H9 (cell line): Measurements from ENCODE around the gene ARHGAP8. TPM values are rescaled to one million over a fixed set of nuclear protein-coding genes. Genes with fewer than 3 reads are reported as not detected.

Source experiments
- DNase-seq: peaks from one replicate; pipeline ENCODE4 v3.0.0-alpha.2; 2017
- H2AFZ ChIP-seq: one replicate; pipeline ENCODE4 v1.6.1; 2013; ENCODE audit warnings: mild to moderate bottlenecking, low read length, control low read depth, moderate library complexity
- H2AK5ac ChIP-seq: 2 replicates; pipeline ENCODE4 v1.6.1; 2013; ENCODE audit warnings: low read length, control low read depth, mixed read lengths; ENCODE audit not compliant: insufficient read length
- H2BK120ac ChIP-seq: one replicate; pipeline ENCODE4 v1.6.1; 2013; ENCODE audit warnings: low read depth, mild to moderate bottlenecking, low read length, control low read depth, inconsistent platforms; ENCODE audit not compliant: poor library complexity, severe bottlenecking
- H2BK12ac ChIP-seq: 2 replicates; pipeline ENCODE4 v1.6.1; 2013; ENCODE audit warnings: low read length, control low read depth, mixed read lengths, low read depth; ENCODE audit not compliant: insufficient read length
- H2BK15ac ChIP-seq: 2 replicates; pipeline ENCODE4 v1.6.1; 2013; ENCODE audit warnings: low read depth, low read length, control low read depth
- H2BK20ac ChIP-seq: one replicate; pipeline ENCODE4 v1.6.1; 2013; ENCODE audit warnings: low read depth, mild to moderate bottlenecking, low read length, control low read depth, inconsistent platforms; ENCODE audit not compliant: poor library complexity, severe bottlenecking
- H2BK5ac ChIP-seq: 2 replicates; pipeline ENCODE4 v1.6.1; 2013; ENCODE audit warnings: low read length, control low read depth, mixed read lengths; ENCODE audit not compliant: insufficient read length
- H3K14ac ChIP-seq: 2 replicates; pipeline ENCODE4 v1.6.1; 2013; ENCODE audit warnings: low read length, control low read depth; ENCODE audit not compliant: insufficient read depth
- H3K18ac ChIP-seq: 2 replicates; pipeline ENCODE4 v1.6.1; 2013; ENCODE audit warnings: low read depth, mild to moderate bottlenecking, mixed read lengths, low read length, control low read depth; ENCODE audit not compliant: insufficient read length
- H3K23ac ChIP-seq: 2 replicates; pipeline ENCODE4 v1.6.1; 2013; ENCODE audit warnings: low read length, control low read depth, mixed read lengths, low read depth; ENCODE audit not compliant: insufficient read length
- H3K23me2 ChIP-seq: 2 replicates; pipeline ENCODE4 v1.6.1; 2013; ENCODE audit warnings: low read depth, mild to moderate bottlenecking, mixed read lengths, low read length, control low read depth; ENCODE audit not compliant: insufficient read length, poor library complexity, severe bottlenecking
- H3K27ac ChIP-seq: 2 replicates; pipeline ENCODE4 v1.5.1; 2013; ENCODE audit warnings: low read length, control low read depth, mixed read lengths, low read depth; ENCODE audit not compliant: insufficient read length
- H3K27me3 ChIP-seq: 2 replicates; pipeline ENCODE4 v1.6.1; 2013; ENCODE audit warnings: low read length, control low read depth, inconsistent platforms; ENCODE audit not compliant: insufficient read depth
- H3K4ac ChIP-seq: 2 replicates; pipeline ENCODE4 v1.6.1; 2013; ENCODE audit warnings: low read depth, mild to moderate bottlenecking, control low read depth, inconsistent platforms, low read length, moderate library complexity
- H3K4me1 ChIP-seq: 2 replicates; pipeline ENCODE4 v1.6.1; 2013; ENCODE audit warnings: low read length, control low read depth, inconsistent platforms; ENCODE audit not compliant: insufficient read depth
- H3K4me2 ChIP-seq: 2 replicates; pipeline ENCODE4 v1.6.1; 2013; ENCODE audit warnings: low read length, control low read depth, mixed read lengths; ENCODE audit not compliant: insufficient read length, insufficient read depth
- H3K56ac ChIP-seq: 2 replicates; pipeline ENCODE4 v1.6.1; 2013; ENCODE audit warnings: low read depth, mild to moderate bottlenecking, mixed read lengths, low read length, control low read depth; ENCODE audit not compliant: insufficient read length
- H3K79me1 ChIP-seq: 2 replicates; pipeline ENCODE4 v1.6.1; 2013; ENCODE audit warnings: low read depth, mild to moderate bottlenecking, moderate library complexity, low read length, control low read depth, inconsistent platforms; ENCODE audit not compliant: insufficient read depth, poor library complexity, severe bottlenecking
- H3K79me2 ChIP-seq: 2 replicates; pipeline ENCODE4 v1.6.1; 2013; ENCODE audit warnings: low read length, control low read depth, inconsistent platforms; ENCODE audit not compliant: insufficient read depth
- H3K9ac ChIP-seq: 2 replicates; pipeline ENCODE4 v1.6.1; 2013; ENCODE audit warnings: low read length, control low read depth, mixed read lengths; ENCODE audit not compliant: insufficient read length; ENCODE audit errors: extremely low read depth
- H3K9me3 ChIP-seq: one replicate; pipeline ENCODE4 v1.6.1; 2013; ENCODE audit warnings: low read depth, low read length, inconsistent platforms; ENCODE audit not compliant: control insufficient read depth
- H3T11ph ChIP-seq: one replicate; pipeline ENCODE4 v1.6.1; 2013; ENCODE audit warnings: mild to moderate bottlenecking, low read length, control low read depth, inconsistent platforms
- H4K20me1 ChIP-seq: one replicate; pipeline ENCODE4 v1.6.1; 2013; ENCODE audit not compliant: control insufficient read depth, insufficient read length, insufficient read depth
- H4K5ac ChIP-seq: 2 replicates; pipeline ENCODE4 v1.6.1; 2013; ENCODE audit warnings: low read depth, mild to moderate bottlenecking, mixed read lengths, low read length, control low read depth; ENCODE audit not compliant: insufficient read length
- H4K8ac ChIP-seq: replicated peaks from 2 replicates; pipeline ENCODE4 v1.6.1; 2013; ENCODE audit warnings: low read length, control low read depth, mixed read lengths, low read depth; ENCODE audit not compliant: insufficient read length
- H4K91ac ChIP-seq: 2 replicates; pipeline ENCODE4 v1.6.1; 2013; ENCODE audit warnings: low read depth, mild to moderate bottlenecking, moderate library complexity, mixed read lengths, low read length, control low read depth; ENCODE audit not compliant: insufficient read length
- H3K27ac Mint-ChIP-seq, 3 experiments: 2 replicates in 2 of 3; 3 replicates in 1 of 3; pipeline ENCODE4 v1.8.0; 2020 to 2021; ENCODE audit warnings: mixed read lengths in 3 of 3, mild to moderate bottlenecking in 1 of 3, moderate library complexity in 1 of 3
- H3K27me3 Mint-ChIP-seq: 2 replicates; pipeline ENCODE4 v1.8.0; 2021; ENCODE audit warnings: low read depth, mild to moderate bottlenecking, moderate library complexity, mixed read lengths
- H3K36me3 Mint-ChIP-seq, 3 experiments: 2 replicates in 2 of 3; 3 replicates in 1 of 3; pipeline ENCODE4 v1.8.0; 2020 to 2021; ENCODE audit warnings: low read depth in 3 of 3, mixed read lengths in 3 of 3; ENCODE audit not compliant: insufficient read depth in 1 of 3
- H3K4me1 Mint-ChIP-seq, 2 experiments: 2 replicates each; pipeline ENCODE4 v1.8.0; 2020; ENCODE audit warnings: mixed read lengths in 2 of 2
- H3K4me3 Mint-ChIP-seq, 2 experiments: 2 replicates in 1 of 2; 3 replicates in 1 of 2; pipeline ENCODE4 v1.8.0; 2020 to 2021; ENCODE audit warnings: mild to moderate bottlenecking in 2 of 2, mixed read lengths in 2 of 2, moderate library complexity in 1 of 2
- H3K9me3 Mint-ChIP-seq, 2 experiments: 2 replicates in 1 of 2; 3 replicates in 1 of 2; pipeline ENCODE4 v1.8.0; 2020; ENCODE audit warnings: mild to moderate bottlenecking in 2 of 2, mixed read lengths in 2 of 2, moderate library complexity in 1 of 2
- WGBS: extraction: QIAGEN DNeasy Blood & Tissue Kit; methylation state at CpG from one replicate; pipeline ENCODE4 v1.1.7; 2013; ENCODE audit warnings: missing lambda C conversion rate, low lambda C conversion rate, mixed read lengths; ENCODE audit not compliant: insufficient read length; ENCODE audit errors: extremely low coverage; 5-methylcytosine and 5-hydroxymethylcytosine counted together
- total RNA-seq: library from RNA; stranded (reverse); gene quantifications from 2 replicates; pipeline ENCODE4 v1.2.1, GENCODE V29; 2021
- TF ChIP-seq, protein P1 (sequence below): fragments of 200-600 bp; sonication (generic); conservative IDR thresholded peaks from 3 replicates; pipeline ENCODE4 v1.8.0; 2021; ENCODE audit warnings: antibody characterized with exemption, mild to moderate bottlenecking

The ARHGAP8 gene
- total RNA-seq, 1 experiment from 2014 or later: 35.4 TPM

DNA sequence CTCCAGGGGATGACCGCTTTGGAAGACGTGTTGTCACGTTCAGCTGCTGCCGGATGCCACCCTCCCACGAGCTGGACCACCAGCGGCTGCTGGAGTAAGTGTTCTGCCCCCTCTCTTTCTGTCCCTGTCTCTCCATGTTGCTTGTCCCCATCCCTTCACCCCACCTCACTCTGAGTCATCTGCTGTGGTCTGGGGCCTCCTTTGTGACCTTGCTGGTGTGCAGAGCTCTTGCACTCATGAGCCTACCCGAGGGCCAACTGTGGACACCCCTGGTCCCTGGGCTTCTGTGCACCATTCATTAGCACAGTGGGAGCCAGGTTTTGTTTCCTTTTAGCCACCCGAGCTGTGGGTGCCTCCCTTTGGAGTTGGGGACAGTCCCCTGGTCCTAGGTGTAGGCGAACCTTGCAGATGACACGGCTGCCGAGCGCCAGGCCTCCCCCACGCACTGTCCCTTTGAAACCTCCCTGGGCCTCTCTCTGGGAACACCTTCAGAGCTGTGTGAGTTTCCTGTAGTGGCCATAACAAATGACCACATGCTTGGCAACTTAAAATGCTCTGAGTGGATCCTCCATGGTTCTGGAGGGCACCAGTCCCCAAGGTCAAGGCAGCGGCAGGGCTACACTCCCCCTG lies 49.8 kb downstream of the ARHGAP8 start:
- DNase-seq: no peak
- Histone ChIP-seq H3K4ac (no peak overlapping the region), H2BK20ac (no peak overlapping the region), H3K27ac (no peak overlapping the region), H3K4me1 (peaks cover 3% of the 10 kb centered on the region; the same call in 1 of the 2 replicates), H2AK5ac (no peak overlapping the region), H3K18ac (no peak overlapping the region), H3K79me1 (no peaks in the 10 kb centered on the region), H2BK120ac (no peak overlapping the region), H2AFZ (no peak overlapping the region), H3K4me2 (no peak overlapping the region), H3K56ac (no peak overlapping the region), H4K8ac (no peak overlapping the region), H3K9me3 (no peaks in the 10 kb centered on the region), H4K91ac (no peak overlapping the region), H3K79me2 (no peaks in the 10 kb centered on the region), H4K5ac (no peak overlapping the region), H2BK5ac (no peak overlapping the region), H3K23ac (no peak overlapping the region), H2BK15ac (no peak overlapping the region), H2BK12ac (no peak overlapping the region), H4K20me1 (no peaks in the 10 kb centered on the region), H3T11ph (no peak overlapping the region), H3K27me3 (no peaks in the 10 kb centered on the region), H3K23me2 (no peaks in the 10 kb centered on the region), H3K9ac (no peak overlapping the region), H3K14ac (no peak overlapping the region; the same call in 1 of the 2 replicates)
- Mint-ChIP-seq H3K27ac (peak overlapping the region in 1 of 3 experiments; percentile 4; a peak in 2 of 7 replicates), H3K4me1 (peaks cover 19 to 27% of the 10 kb centered on the region in 2 experiments), H3K36me3 (peaks cover 7 to 13% (median 8%) of the 10 kb centered on the region in 3 experiments), H3K9me3 (no peaks in the 10 kb centered on the region), H3K4me3 (no peak overlapping the region), H3K27me3 (no peaks in the 10 kb centered on the region)
- WGBS: no CpG with 5 or more reads among the region's 14 CpGs
- TF ChIP-seq, protein P1, sequence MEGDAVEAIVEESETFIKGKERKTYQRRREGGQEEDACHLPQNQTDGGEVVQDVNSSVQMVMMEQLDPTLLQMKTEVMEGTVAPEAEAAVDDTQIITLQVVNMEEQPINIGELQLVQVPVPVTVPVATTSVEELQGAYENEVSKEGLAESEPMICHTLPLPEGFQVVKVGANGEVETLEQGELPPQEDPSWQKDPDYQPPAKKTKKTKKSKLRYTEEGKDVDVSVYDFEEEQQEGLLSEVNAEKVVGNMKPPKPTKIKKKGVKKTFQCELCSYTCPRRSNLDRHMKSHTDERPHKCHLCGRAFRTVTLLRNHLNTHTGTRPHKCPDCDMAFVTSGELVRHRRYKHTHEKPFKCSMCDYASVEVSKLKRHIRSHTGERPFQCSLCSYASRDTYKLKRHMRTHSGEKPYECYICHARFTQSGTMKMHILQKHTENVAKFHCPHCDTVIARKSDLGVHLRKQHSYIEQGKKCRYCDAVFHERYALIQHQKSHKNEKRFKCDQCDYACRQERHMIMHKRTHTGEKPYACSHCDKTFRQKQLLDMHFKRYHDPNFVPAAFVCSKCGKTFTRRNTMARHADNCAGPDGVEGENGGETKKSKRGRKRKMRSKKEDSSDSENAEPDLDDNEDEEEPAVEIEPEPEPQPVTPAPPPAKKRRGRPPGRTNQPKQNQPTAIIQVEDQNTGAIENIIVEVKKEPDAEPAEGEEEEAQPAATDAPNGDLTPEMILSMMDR: no peak
